CD4-positive, alpha-beta T cell treated with Interleukin-21 for 1 hour (primary cell): ENCODE measurements around the gene OR8S1.
"Not testable (repeated sequence)": the region's sequence is repeated elsewhere in the genome, so short reads cannot be mapped to it uniquely, and the experiment has no call there.

Experiments used
- DNase-seq: peaks from one replicate; pipeline ENCODE4 v3.0.0-alpha.2; 2020

The OR8S1 gene

GRCh38 chr12:48525332-48525731 lies at the start of gene OR8S1:
TSS of gene OR8S1 (plus strand) at chr12:48525632. CDS start at chr12:48525632, 0 bp downstream.
- DNase-seq, result no peak

GRCh38 chr12:48482198-48482597 lies 43.2 kb upstream of the OR8S1 start, which contains the start of gene C12orf54:
TSS of gene C12orf54 (plus strand) at chr12:48482498. CDS start at chr12:48483297, 799 bp downstream.
- DNase-seq, result no peak

DNA sequence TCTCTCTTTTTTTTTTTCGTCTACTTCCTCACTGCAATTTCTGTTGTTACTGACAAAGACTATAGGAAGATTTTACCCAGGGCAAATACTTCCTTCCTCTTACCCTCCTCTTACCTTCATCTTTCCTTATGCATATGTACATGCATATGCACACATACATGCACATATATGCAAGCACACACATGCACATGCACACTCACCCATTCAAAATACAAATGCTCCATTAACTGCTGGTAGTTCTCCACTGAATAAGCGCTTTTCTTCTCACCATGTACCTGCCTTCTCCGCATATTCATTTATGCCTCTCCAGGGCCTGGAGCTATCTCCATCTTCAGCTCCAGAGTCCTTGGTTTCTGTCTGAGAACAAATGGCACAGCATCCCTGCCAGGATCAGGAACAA lies 42.5 kb upstream of the OR8S1 start:
- DNase-seq, result no peak

DNA sequence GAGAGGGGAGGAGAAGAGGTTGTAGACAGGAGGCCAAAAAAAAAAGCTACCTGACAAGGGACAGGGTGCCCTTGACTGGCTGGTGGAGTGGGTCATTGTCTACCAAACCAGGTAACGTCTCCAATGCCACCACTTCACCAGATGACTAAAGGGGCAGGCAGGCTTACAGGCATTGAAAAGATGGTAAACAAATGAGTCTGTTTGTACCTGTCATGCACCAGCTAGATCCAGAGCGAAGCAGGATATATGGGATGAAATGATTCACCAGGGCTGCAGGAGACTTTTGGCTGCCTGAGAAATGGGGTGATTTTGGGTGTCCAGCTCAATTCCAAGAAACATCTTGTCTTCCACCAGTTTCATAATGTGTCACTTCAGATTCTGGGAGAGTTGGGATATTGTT lies 39.2 kb upstream of the OR8S1 start:
- DNase-seq, result no peak

DNA sequence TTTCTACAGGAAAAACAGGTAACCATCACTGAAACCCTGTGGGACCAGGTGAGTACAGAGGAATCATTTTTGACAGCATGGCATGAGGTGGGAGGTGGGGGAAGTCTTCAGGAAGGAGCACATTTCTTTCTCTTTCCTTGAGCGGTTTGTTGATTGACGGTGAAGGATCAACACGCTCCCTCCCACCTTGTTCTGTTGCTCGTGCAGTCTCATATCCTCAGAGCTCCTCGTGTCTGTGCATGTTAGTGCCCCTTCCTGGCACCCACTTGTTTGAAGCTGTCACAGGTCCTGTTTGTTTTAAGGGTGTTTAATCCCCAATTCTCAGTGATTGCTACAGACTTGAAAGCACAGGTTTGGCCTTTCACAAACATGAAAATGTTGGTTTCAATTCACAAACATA lies 38.8 kb upstream of the OR8S1 start:
- DNase-seq, result no peak

DNA sequence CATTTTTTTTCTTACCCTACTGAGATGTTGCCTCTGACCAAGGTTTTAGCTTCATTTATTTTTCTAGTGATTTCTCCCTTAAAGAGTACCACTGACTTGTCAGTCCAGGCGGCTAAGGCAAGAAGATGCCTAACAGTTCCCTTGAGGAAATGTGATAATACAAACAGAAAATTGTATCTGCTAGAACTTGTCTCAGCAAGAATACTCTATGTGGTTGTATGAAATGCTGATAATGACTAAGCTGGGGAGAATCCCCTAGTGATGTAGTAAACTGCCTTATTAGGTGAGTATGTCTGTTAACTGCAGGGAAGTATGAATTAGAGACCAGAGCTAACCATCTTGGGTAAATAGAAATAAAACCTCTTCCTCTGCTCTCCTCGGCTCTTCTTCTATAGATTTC lies 36.4 kb upstream of the OR8S1 start:
- DNase-seq, result no peak

DNA sequence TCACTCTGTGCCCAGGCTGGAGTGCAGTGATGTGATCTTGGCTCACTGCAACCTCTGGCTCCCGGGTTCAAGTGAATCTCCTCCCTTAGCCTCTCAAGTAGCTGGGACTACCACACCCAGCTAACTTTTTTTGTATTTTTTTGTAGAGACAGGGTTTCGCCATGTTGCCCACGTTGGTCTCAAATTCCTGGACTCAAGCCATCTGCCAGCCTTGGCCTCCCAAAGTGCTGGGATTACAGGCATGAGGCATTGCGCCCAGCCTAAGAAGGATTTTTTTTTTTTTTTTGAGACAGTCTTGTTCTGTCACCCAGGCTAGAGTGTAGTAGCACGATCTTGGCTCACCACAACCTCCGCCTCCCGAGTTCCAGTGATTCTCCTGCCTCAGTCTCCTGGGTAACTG lies 36.0 kb upstream of the OR8S1 start:
- not testable (repeated sequence) for DNase-seq

DNA sequence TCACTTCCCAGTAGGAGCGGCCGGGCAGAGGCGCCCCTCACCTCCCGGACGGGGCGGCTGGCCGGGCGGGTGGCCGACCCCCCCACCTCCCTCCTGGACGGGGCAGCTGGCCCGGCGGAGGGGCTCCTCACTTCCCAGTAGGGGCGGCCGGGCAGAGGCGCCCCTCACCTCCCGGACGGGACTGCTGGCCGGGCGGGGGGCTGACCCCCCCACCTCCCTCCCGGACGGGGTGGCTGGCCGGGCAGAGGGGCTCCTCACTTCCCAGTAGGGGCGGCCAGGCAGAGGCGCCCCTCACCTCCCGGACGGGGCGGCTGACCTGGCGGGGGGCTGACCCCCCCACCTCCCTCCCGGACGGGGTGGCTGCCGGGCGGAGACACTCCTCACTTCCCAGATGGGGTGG lies 25.2 kb upstream of the OR8S1 start:
- DNase-seq, result not testable (repeated sequence)

GRCh38 chr12:48506836-48507235 lies 18.6 kb upstream of the OR8S1 start:
- DNase-seq, result not testable (repeated sequence)

- no peak for DNase-seq
These were observed 16.4 kb upstream of the OR8S1 start for GRCh38 chr12:48508987-48509386.

DNA sequence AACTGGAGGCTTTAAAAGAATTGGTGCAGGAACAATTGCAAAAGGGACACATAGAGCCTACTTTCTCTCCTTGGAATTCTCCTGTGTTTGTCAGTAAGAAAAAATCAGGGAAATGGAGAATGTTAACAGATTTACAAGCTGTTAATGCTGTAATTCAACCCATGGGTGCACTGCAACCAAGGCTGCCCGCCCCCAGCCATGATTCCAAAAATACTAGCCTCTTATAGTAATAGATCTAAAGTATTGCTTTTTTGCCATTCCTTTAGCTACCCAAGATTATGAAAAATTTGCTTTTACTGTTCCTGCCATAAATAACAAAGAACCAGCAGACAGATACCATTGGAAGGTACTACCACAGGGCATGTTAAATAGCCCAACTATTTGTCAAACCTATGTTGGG lies 15.3 kb upstream of the OR8S1 start:
- no peak for DNase-seq

DNA sequence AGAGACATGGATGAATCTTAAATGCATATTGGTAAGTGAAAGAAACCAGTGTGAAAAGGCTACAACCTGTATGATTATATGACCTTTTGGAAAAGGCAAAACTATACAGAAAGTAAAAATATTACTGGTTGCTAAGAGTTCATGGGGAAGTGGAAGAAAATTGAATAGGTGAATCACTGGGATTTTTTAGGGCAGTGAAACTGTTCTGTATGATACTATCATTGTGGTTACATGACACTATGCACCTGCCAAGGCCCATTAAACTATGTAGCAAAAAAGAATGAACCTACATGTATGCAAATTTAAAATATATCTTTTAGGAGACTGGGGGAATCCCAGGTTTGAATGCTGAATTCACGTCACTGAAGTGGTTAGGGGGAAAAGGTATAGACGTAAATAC lies 12.6 kb upstream of the OR8S1 start:
- DNase-seq, result no peak

DNA sequence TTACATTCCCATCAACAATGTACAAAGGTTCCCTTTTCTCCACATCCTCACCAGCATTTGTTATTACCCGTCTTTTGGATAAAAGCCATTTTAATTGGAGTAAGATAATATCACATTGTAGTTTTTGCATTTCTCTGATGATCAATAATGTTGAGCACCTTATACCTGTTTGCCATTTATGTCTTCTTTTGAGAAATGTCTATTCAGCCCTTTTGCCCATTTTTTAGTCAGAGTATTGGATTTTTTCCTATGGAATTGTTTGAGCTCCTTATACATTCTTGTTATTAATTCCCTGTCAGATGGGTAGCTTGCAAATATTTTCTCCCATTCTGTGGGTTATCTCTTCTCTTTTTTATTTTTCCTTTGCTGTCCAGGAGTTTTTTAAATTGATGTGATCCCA lies 10.7 kb upstream of the OR8S1 start:
- no peak for DNase-seq

DNA sequence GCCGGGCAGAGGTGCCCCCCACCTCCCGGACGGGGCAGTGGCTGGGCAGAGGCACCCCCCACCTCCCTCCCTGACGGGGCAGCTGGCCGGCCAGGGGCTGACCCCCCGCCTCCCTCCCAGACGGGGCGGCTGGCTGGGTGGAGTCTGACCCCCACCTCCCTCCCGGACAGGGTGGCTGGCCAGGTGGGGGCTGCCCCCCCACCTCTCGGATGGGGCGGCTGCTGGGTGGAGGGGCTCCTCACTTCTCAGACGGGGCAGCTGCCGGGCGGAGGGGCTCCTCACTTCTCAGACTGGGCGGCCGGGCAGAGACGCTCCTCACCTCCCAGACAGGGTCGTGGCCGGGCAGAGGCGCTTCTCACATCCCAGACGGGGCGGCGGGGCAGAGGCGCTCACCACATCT lies 5.1 kb upstream of the OR8S1 start:
- DNase-seq, result not testable (repeated sequence)

DNA sequence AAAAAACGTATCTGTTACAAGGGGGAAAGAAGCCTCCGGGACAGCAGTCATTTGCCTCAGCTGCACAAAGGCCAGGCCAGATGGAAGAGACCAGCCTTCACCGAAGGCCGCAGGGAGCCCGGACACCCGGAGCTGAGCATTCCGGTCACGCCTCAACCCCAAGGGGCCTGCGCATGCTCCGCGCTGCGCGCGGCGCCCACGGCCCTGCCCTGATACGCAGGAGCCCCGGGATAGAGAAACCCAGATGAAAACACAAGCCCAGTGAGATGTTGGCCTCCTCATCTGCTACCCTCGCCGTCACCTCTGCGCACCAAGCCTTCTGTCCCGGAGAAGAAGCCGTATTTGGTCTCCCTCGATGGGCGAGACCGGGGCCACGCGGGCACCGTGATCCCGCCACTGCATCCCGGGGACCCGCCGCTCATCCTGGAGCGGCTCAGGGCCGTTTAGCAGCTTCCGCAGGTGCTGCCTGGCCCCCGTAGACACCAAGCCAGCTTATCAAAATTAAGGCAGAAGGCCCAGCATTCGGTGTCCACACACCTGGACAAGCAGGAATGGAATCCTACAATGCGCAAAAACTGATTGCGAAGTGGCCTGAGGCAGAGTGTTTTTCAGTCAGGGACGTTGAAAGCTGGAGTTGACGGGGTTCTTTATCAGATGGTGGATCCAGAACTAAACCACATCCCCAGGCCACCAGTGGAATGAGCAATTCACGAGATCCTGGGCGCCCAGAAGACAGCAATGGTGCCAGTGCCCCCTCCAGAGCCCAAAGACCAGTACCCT lies 2.6 kb downstream of the OR8S1 start:
- DNase-seq, result no peak

DNA sequence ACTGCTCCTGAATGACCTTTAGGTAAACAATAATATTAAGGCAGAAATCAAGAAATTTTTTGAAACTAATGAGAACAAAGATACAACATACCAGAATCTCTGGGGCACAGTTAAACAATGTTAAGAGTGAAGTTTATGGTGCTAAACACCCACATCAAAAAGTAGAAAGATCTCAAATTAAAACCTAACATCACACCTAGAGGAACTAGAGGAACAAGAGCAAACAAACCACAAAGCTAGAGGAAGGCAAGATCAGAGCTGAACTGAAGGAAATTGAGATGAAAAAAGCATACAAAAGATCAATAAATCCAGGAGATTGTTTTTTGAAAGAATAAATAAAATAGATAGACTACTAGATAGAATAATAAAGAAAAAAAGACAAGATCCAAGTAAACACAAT lies 7.2 kb downstream of the OR8S1 start:
- DNase-seq, result peak; percentile 4

DNA sequence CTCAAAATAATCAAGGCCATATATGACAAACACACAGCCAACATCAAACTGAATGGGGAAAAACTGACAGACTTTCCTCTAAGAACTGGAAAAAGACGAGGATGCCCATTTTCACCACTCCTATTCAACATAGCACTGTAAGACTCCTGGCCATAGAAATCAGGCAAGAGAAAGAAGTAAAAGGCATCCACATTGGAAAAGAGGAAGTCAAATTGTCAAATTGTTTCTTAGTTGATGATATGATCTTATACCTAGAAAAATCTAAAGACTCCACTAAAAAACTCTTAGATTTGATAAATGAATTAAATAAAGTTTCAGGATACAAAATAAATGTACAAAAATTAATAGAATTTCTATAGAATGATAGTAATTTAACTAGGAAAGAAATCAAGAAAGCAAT lies 11.2 kb downstream of the OR8S1 start:
- DNase-seq, result no peak

- DNase-seq, result peak; percentile 51
These were observed 17.0 kb downstream of the OR8S1 start for GRCh38 chr12:48542300-48542928.

- DNase-seq, result no peak
These were observed 20.5 kb downstream of the OR8S1 start for GRCh38 chr12:48545833-48546469.

- DNase-seq, result not testable (repeated sequence)
These were observed 21.6 kb downstream of the OR8S1 start for GRCh38 chr12:48547012-48547411.

- not testable (repeated sequence) for DNase-seq
These were observed 26.2 kb downstream of the OR8S1 start for GRCh38 chr12:48551636-48552035.

GRCh38 chr12:48553666-48554343 lies 28.4 kb downstream of the OR8S1 start:
- peak; percentile 48 for DNase-seq

DNA sequence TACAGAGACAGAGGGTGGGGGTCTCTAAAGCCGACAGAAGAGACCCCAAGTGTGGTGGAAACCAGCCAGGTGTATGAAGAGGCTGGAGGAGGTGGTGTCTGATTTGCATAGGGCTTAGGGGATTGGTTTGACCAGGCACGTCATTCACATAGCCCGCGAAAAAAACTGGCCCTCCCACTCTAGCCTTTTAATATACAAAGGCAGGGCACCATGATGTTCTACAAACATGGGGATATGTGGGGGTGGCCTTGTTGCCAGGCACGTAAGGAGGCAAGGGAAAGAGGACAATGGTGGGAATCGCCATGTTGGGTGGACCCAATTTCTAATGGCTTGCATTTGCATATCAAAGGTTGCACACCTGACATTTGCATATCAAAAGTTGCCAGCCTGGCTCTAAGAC lies 31.2 kb downstream of the OR8S1 start:
- DNase-seq, result no peak
